ENCODE measurements around the gene CCDC6.

DNA sequence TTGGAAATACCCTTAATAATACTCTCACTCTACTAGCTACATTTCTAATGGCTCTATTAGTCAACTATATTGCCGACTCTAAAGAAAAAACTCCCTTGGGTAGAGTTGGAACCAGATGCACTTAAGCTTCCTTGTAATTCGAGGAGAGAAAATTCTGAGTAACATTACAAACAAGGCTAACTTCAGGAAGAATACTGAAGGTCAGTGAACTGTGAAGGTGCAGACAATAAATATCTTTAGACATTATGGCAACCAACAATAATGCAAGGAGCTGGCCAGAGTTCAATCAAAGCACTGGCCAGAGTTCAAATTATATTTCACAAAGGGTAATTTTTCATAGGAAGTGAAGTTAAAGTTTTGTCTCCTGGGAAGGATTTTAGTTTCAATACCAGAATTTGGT lies 112.4 kb downstream of the CCDC6 start:
- TF ChIP-seq, protein P1, sequence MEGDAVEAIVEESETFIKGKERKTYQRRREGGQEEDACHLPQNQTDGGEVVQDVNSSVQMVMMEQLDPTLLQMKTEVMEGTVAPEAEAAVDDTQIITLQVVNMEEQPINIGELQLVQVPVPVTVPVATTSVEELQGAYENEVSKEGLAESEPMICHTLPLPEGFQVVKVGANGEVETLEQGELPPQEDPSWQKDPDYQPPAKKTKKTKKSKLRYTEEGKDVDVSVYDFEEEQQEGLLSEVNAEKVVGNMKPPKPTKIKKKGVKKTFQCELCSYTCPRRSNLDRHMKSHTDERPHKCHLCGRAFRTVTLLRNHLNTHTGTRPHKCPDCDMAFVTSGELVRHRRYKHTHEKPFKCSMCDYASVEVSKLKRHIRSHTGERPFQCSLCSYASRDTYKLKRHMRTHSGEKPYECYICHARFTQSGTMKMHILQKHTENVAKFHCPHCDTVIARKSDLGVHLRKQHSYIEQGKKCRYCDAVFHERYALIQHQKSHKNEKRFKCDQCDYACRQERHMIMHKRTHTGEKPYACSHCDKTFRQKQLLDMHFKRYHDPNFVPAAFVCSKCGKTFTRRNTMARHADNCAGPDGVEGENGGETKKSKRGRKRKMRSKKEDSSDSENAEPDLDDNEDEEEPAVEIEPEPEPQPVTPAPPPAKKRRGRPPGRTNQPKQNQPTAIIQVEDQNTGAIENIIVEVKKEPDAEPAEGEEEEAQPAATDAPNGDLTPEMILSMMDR (conservative IDR thresholded peaks at IDR 0.05; ENCODE audit: low read depth, low read length): no peak
- TF ChIP-seq EZH2phosphoT487 (IDR thresholded peaks at IDR 0.05; ENCODE audit: borderline replicate concordance, low read length): no peak
